Measurements from ENCODE around the gene SCN3B.

The SCN3B gene

GRCh38 chr11:123607781-123608180 is 46.6 kb downstream of the SCN3B start:
- H3K4me3 ChIP-seq (ENCODE audit: low read depth, low read length), result no peak overlapping the region
- TF ChIP-seq CTCF (IDR thresholded peaks at IDR 0.05; ENCODE audit: low read depth, low read length) (no peak), MYC (IDR thresholded peaks at IDR 0.05; ENCODE audit: low read depth, low read length) (no peak), MAX (IDR thresholded peaks at IDR 0.05; ENCODE audit: low read depth, low read length) (no peak), POLR2A (IDR thresholded peaks at IDR 0.05; ENCODE audit: extremely low read depth, insufficient read length) (no peak)
- no peak for DNase-seq (ENCODE audit: low read depth)

- no peak for DNase-seq (ENCODE audit: low read depth)
- no peak overlapping the region for H3K4me3 ChIP-seq (ENCODE audit: low read depth, low read length)
- TF ChIP-seq CTCF (IDR thresholded peaks at IDR 0.05; ENCODE audit: low read depth, low read length) (no peak), MAX (IDR thresholded peaks at IDR 0.05; ENCODE audit: low read depth, low read length) (no peak), MYC (IDR thresholded peaks at IDR 0.05; ENCODE audit: low read depth, low read length) (no peak), POLR2A (IDR thresholded peaks at IDR 0.05; ENCODE audit: extremely low read depth, insufficient read length) (no peak)
Observed at GRCh38 chr11:123603666-123604065, 50.8 kb downstream of the SCN3B start.

- H3K4me3 ChIP-seq (ENCODE audit: low read depth, low read length), result no peak overlapping the region
- TF ChIP-seq CTCF (IDR thresholded peaks at IDR 0.05; ENCODE audit: low read depth, low read length) (no peak), MAX (IDR thresholded peaks at IDR 0.05; ENCODE audit: low read depth, low read length) (no peak), MYC (IDR thresholded peaks at IDR 0.05; ENCODE audit: low read depth, low read length) (no peak), POLR2A (IDR thresholded peaks at IDR 0.05; ENCODE audit: extremely low read depth, insufficient read length) (no peak)
- DNase-seq (ENCODE audit: low read depth), result no peak
Observed at GRCh38 chr11:123601743-123602142, 52.7 kb downstream of the SCN3B start.

- TF ChIP-seq MYC (IDR thresholded peaks at IDR 0.05; ENCODE audit: low read depth, low read length) (no peak), POLR2A (IDR thresholded peaks at IDR 0.05; ENCODE audit: extremely low read depth, insufficient read length) (no peak), CTCF (IDR thresholded peaks at IDR 0.05; ENCODE audit: low read depth, low read length) (no peak), MAX (IDR thresholded peaks at IDR 0.05; ENCODE audit: low read depth, low read length) (no peak)
- no peak overlapping the region for H3K4me3 ChIP-seq (ENCODE audit: low read depth, low read length)
- DNase-seq (ENCODE audit: low read depth), result no peak
Observed at GRCh38 chr11:123601136-123601535, 53.3 kb downstream of the SCN3B start.

GRCh38 chr11:123597859-123598258 is 56.6 kb downstream of the SCN3B start:
- DNase-seq (ENCODE audit: low read depth), result no peak
- TF ChIP-seq MAX (IDR thresholded peaks at IDR 0.05; ENCODE audit: low read depth, low read length) (no peak), CTCF (IDR thresholded peaks at IDR 0.05; ENCODE audit: low read depth, low read length) (no peak), MYC (IDR thresholded peaks at IDR 0.05; ENCODE audit: low read depth, low read length) (no peak), POLR2A (IDR thresholded peaks at IDR 0.05; ENCODE audit: extremely low read depth, insufficient read length) (no peak)
- no peak overlapping the region for H3K4me3 ChIP-seq (ENCODE audit: low read depth, low read length)

- TF ChIP-seq CTCF (IDR thresholded peaks at IDR 0.05; ENCODE audit: low read depth, low read length) (no peak), MYC (IDR thresholded peaks at IDR 0.05; ENCODE audit: low read depth, low read length) (no peak), MAX (IDR thresholded peaks at IDR 0.05; ENCODE audit: low read depth, low read length) (no peak)
- DNase-seq (ENCODE audit: low read depth), result no peak
- H3K4me3 ChIP-seq (ENCODE audit: low read depth, low read length), result no peak overlapping the region
Observed at GRCh38 chr11:123594921-123595320, 59.5 kb downstream of the SCN3B start.
